H9 (cell line): Measurements from ENCODE around the gene BCAT1. TPM values are rescaled to one million over a fixed set of nuclear protein-coding genes. Genes with fewer than 3 reads are reported as not detected.
A peak's percentile ranks its signal among the peaks of the same experiment; 100 is the strongest.

ENCODE experiments used
- DNase-seq: peaks from one replicate; pipeline ENCODE4 v3.0.0-alpha.2; 2017
- H2AFZ ChIP-seq: one replicate; pipeline ENCODE4 v1.6.1; 2013; ENCODE audit warnings: mild to moderate bottlenecking, low read length, control low read depth, moderate library complexity
- H2AK5ac ChIP-seq: 2 replicates; pipeline ENCODE4 v1.6.1; 2013; ENCODE audit warnings: low read length, control low read depth, mixed read lengths; ENCODE audit not compliant: insufficient read length
- H2BK120ac ChIP-seq: one replicate; pipeline ENCODE4 v1.6.1; 2013; ENCODE audit warnings: low read depth, mild to moderate bottlenecking, low read length, control low read depth, inconsistent platforms; ENCODE audit not compliant: poor library complexity, severe bottlenecking
- H2BK12ac ChIP-seq: 2 replicates; pipeline ENCODE4 v1.6.1; 2013; ENCODE audit warnings: low read length, control low read depth, mixed read lengths, low read depth; ENCODE audit not compliant: insufficient read length
- H2BK15ac ChIP-seq: 2 replicates; pipeline ENCODE4 v1.6.1; 2013; ENCODE audit warnings: low read depth, low read length, control low read depth
- H2BK20ac ChIP-seq: one replicate; pipeline ENCODE4 v1.6.1; 2013; ENCODE audit warnings: low read depth, mild to moderate bottlenecking, low read length, control low read depth, inconsistent platforms; ENCODE audit not compliant: poor library complexity, severe bottlenecking
- H2BK5ac ChIP-seq: 2 replicates; pipeline ENCODE4 v1.6.1; 2013; ENCODE audit warnings: low read length, control low read depth, mixed read lengths; ENCODE audit not compliant: insufficient read length
- H3K14ac ChIP-seq: 2 replicates; pipeline ENCODE4 v1.6.1; 2013; ENCODE audit warnings: low read length, control low read depth; ENCODE audit not compliant: insufficient read depth
- H3K18ac ChIP-seq: 2 replicates; pipeline ENCODE4 v1.6.1; 2013; ENCODE audit warnings: low read depth, mild to moderate bottlenecking, mixed read lengths, low read length, control low read depth; ENCODE audit not compliant: insufficient read length
- H3K23ac ChIP-seq: 2 replicates; pipeline ENCODE4 v1.6.1; 2013; ENCODE audit warnings: low read length, control low read depth, mixed read lengths, low read depth; ENCODE audit not compliant: insufficient read length
- H3K23me2 ChIP-seq: 2 replicates; pipeline ENCODE4 v1.6.1; 2013; ENCODE audit warnings: low read depth, mild to moderate bottlenecking, mixed read lengths, low read length, control low read depth; ENCODE audit not compliant: insufficient read length, poor library complexity, severe bottlenecking
- H3K27ac ChIP-seq: 2 replicates; pipeline ENCODE4 v1.5.1; 2013; ENCODE audit warnings: low read length, control low read depth, mixed read lengths, low read depth; ENCODE audit not compliant: insufficient read length
- H3K27me3 ChIP-seq: 2 replicates; pipeline ENCODE4 v1.6.1; 2013; ENCODE audit warnings: low read length, control low read depth, inconsistent platforms; ENCODE audit not compliant: insufficient read depth
- H3K4ac ChIP-seq: 2 replicates; pipeline ENCODE4 v1.6.1; 2013; ENCODE audit warnings: low read depth, mild to moderate bottlenecking, control low read depth, inconsistent platforms, low read length, moderate library complexity
- H3K4me1 ChIP-seq: 2 replicates; pipeline ENCODE4 v1.6.1; 2013; ENCODE audit warnings: low read length, control low read depth, inconsistent platforms; ENCODE audit not compliant: insufficient read depth
- H3K4me2 ChIP-seq: 2 replicates; pipeline ENCODE4 v1.6.1; 2013; ENCODE audit warnings: low read length, control low read depth, mixed read lengths; ENCODE audit not compliant: insufficient read length, insufficient read depth
- H3K56ac ChIP-seq: 2 replicates; pipeline ENCODE4 v1.6.1; 2013; ENCODE audit warnings: low read depth, mild to moderate bottlenecking, mixed read lengths, low read length, control low read depth; ENCODE audit not compliant: insufficient read length
- H3K79me1 ChIP-seq: 2 replicates; pipeline ENCODE4 v1.6.1; 2013; ENCODE audit warnings: low read depth, mild to moderate bottlenecking, moderate library complexity, low read length, control low read depth, inconsistent platforms; ENCODE audit not compliant: insufficient read depth, poor library complexity, severe bottlenecking
- H3K79me2 ChIP-seq: 2 replicates; pipeline ENCODE4 v1.6.1; 2013; ENCODE audit warnings: low read length, control low read depth, inconsistent platforms; ENCODE audit not compliant: insufficient read depth
- H3K9ac ChIP-seq: 2 replicates; pipeline ENCODE4 v1.6.1; 2013; ENCODE audit warnings: low read length, control low read depth, mixed read lengths; ENCODE audit not compliant: insufficient read length; ENCODE audit errors: extremely low read depth
- H3K9me3 ChIP-seq: one replicate; pipeline ENCODE4 v1.6.1; 2013; ENCODE audit warnings: low read depth, low read length, inconsistent platforms; ENCODE audit not compliant: control insufficient read depth
- H3T11ph ChIP-seq: one replicate; pipeline ENCODE4 v1.6.1; 2013; ENCODE audit warnings: mild to moderate bottlenecking, low read length, control low read depth, inconsistent platforms
- H4K20me1 ChIP-seq: one replicate; pipeline ENCODE4 v1.6.1; 2013; ENCODE audit not compliant: control insufficient read depth, insufficient read length, insufficient read depth
- H4K5ac ChIP-seq: 2 replicates; pipeline ENCODE4 v1.6.1; 2013; ENCODE audit warnings: low read depth, mild to moderate bottlenecking, mixed read lengths, low read length, control low read depth; ENCODE audit not compliant: insufficient read length
- H4K8ac ChIP-seq: replicated peaks from 2 replicates; pipeline ENCODE4 v1.6.1; 2013; ENCODE audit warnings: low read length, control low read depth, mixed read lengths, low read depth; ENCODE audit not compliant: insufficient read length
- H4K91ac ChIP-seq: 2 replicates; pipeline ENCODE4 v1.6.1; 2013; ENCODE audit warnings: low read depth, mild to moderate bottlenecking, moderate library complexity, mixed read lengths, low read length, control low read depth; ENCODE audit not compliant: insufficient read length
- H3K27ac Mint-ChIP-seq, 3 experiments: 2 replicates in 2 of 3; 3 replicates in 1 of 3; pipeline ENCODE4 v1.8.0; 2020 to 2021; ENCODE audit warnings: mixed read lengths in 3 of 3, mild to moderate bottlenecking in 1 of 3, moderate library complexity in 1 of 3
- H3K27me3 Mint-ChIP-seq: 2 replicates; pipeline ENCODE4 v1.8.0; 2021; ENCODE audit warnings: low read depth, mild to moderate bottlenecking, moderate library complexity, mixed read lengths
- H3K36me3 Mint-ChIP-seq, 3 experiments: 2 replicates in 2 of 3; 3 replicates in 1 of 3; pipeline ENCODE4 v1.8.0; 2020 to 2021; ENCODE audit warnings: low read depth in 3 of 3, mixed read lengths in 3 of 3; ENCODE audit not compliant: insufficient read depth in 1 of 3
- H3K4me1 Mint-ChIP-seq, 2 experiments: 2 replicates each; pipeline ENCODE4 v1.8.0; 2020; ENCODE audit warnings: mixed read lengths in 2 of 2
- H3K4me3 Mint-ChIP-seq, 2 experiments: 2 replicates in 1 of 2; 3 replicates in 1 of 2; pipeline ENCODE4 v1.8.0; 2020 to 2021; ENCODE audit warnings: mild to moderate bottlenecking in 2 of 2, mixed read lengths in 2 of 2, moderate library complexity in 1 of 2
- H3K9me3 Mint-ChIP-seq, 2 experiments: 2 replicates in 1 of 2; 3 replicates in 1 of 2; pipeline ENCODE4 v1.8.0; 2020; ENCODE audit warnings: mild to moderate bottlenecking in 2 of 2, mixed read lengths in 2 of 2, moderate library complexity in 1 of 2
- CTCF ChIP-seq: fragments of 200-600 bp; sonication (generic); conservative IDR thresholded peaks from 3 replicates; pipeline ENCODE4 v1.8.0; 2021; ENCODE audit warnings: antibody characterized with exemption, mild to moderate bottlenecking
- WGBS: extraction: QIAGEN DNeasy Blood & Tissue Kit; methylation state at CpG from one replicate; pipeline ENCODE4 v1.1.7; 2013; ENCODE audit warnings: missing lambda C conversion rate, low lambda C conversion rate, mixed read lengths; ENCODE audit not compliant: insufficient read length; ENCODE audit errors: extremely low coverage; 5-methylcytosine and 5-hydroxymethylcytosine counted together
- total RNA-seq: library from RNA; stranded (reverse); gene quantifications from 2 replicates; pipeline ENCODE4 v1.2.1, GENCODE V29; 2021

Gene BCAT1
- total RNA-seq, 1 experiment from 2014 or later = 244 TPM

- H3K4me3 Mint-ChIP-seq = no peak overlapping the region
- H3K23me2 ChIP-seq = no peaks in the 10 kb centered on the region
- no peak overlapping the region for H3K4ac ChIP-seq
- no peaks in the 10 kb centered on the region; the same call in 1 of the 2 replicates for H3K79me2 ChIP-seq
- H3K4me1 Mint-ChIP-seq = peaks cover 3% of the 10 kb centered on the region in 2 experiments; a peak in 2 of 4 replicates
- H4K5ac ChIP-seq = no peak overlapping the region
- no peak overlapping the region for H3K14ac ChIP-seq
- H3K23ac ChIP-seq = no peak overlapping the region
- no peaks in the 10 kb centered on the region for H3K4me1 ChIP-seq
- H3K36me3 Mint-ChIP-seq = peaks cover 34 to 65% (median 60%) of the 10 kb centered on the region in 3 experiments; a peak in 6 of 7 replicates
- no peaks in the 10 kb centered on the region for H3K9me3 ChIP-seq
- DNase-seq = no peak
- no peak overlapping the region for H3K9ac ChIP-seq
- no peak overlapping the region for H4K8ac ChIP-seq
- no peaks in the 10 kb centered on the region for H4K20me1 ChIP-seq
- WGBS = no CpG with 5 or more reads among the region's 8 CpGs
- H2AFZ ChIP-seq = no peak overlapping the region
- H3K27ac Mint-ChIP-seq = 0 out of 7 replicates have a peak overlapping the region, but pooled peaks of 1 of the 3 experiments have one; percentile 23
- no peak overlapping the region for H2BK15ac ChIP-seq
- no peak overlapping the region for H3K27ac ChIP-seq
- H3K9me3 Mint-ChIP-seq = no peaks in the 10 kb centered on the region
- H3T11ph ChIP-seq = no peak overlapping the region
- no peaks in the 10 kb centered on the region for H3K79me1 ChIP-seq
- no peak overlapping the region for H4K91ac ChIP-seq
- H2BK120ac ChIP-seq = no peak overlapping the region
- no peak overlapping the region for H2AK5ac ChIP-seq
- no peak overlapping the region for H2BK20ac ChIP-seq
- no peaks in the 10 kb centered on the region for H3K27me3 Mint-ChIP-seq
- no peak overlapping the region for H3K18ac ChIP-seq
- H2BK12ac ChIP-seq = no peak overlapping the region
- no peak overlapping the region for H3K4me2 ChIP-seq
- no peak overlapping the region for H2BK5ac ChIP-seq
- no peak overlapping the region for H3K56ac ChIP-seq
- H3K27me3 ChIP-seq = no peaks in the 10 kb centered on the region
- TF ChIP-seq CTCF = no peak
Observed at GRCh38 chr12:24881227-24881626, 67.7 kb downstream of the BCAT1 start.
